AG04449 (cell line): ENCODE measurements around the gene CECR2.

ENCODE experiments used
- CTCF ChIA-PET: fragments of 350-600 bp; formaldehyde crosslinking; extraction: SDS; loops from one replicate; lab custom pipeline; 2021; ENCODE audit warnings: antibody characterized with exemption; lab: Yijun Ruan, JAX
- POLR2A ChIA-PET: fragments of 400-600, 350-600 bp; formaldehyde crosslinking; extraction: SDS; loops from one replicate; lab custom pipeline; 2020; ENCODE audit warnings: antibody characterized with exemption, inconsistent platforms; lab: Yijun Ruan, JAX
- DNase-seq: peaks from one replicate; pipeline ENCODE4 v3.0.0-alpha.2; 2010; ENCODE audit warnings: low read depth, low spot score
- H3K4me3 ChIP-seq: 2 replicates; pipeline ENCODE4 v1.5.1; 2011; ENCODE audit warnings: low read depth, mild to moderate bottlenecking, control low read depth, low read length
- TF ChIP-seq, protein P1 (sequence below): IDR thresholded peaks from one replicate; pipeline ENCODE4 v1.5.1; 2011; ENCODE audit warnings: mild to moderate bottlenecking, moderate library complexity, low read length, control low read depth, inconsistent platforms; ENCODE audit not compliant: insufficient read depth; ENCODE audit errors: missing control alignments

The CECR2 gene

DNA sequence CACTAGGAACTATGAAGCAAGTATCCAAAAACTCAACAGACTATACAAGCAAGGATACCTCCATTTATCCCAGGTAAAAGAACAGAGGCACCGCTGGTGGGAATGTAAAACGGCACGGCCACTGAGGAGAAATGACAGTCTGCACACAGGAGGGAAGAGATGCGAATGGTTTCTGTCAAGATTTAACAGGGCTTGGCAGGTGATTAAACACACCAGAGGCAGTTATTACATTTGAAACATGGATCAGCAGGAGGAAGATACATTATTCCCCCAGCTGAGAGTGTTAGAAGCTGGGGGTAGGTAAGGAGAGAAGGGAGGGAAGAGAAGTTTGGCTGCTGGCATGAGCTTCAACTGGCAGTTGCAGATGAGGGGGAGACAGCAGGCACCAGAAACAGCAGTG lies 229.1 kb downstream of the CECR2 start:
- ChIA-PET CTCF (interaction anchor here (1.0 kb wide), 1 partner anchor 23 kb away, joined by 3 read pairs; no protein-coding TSS in a partner anchor), POLR2A (no interaction called here)
- TF ChIP-seq, protein P1, sequence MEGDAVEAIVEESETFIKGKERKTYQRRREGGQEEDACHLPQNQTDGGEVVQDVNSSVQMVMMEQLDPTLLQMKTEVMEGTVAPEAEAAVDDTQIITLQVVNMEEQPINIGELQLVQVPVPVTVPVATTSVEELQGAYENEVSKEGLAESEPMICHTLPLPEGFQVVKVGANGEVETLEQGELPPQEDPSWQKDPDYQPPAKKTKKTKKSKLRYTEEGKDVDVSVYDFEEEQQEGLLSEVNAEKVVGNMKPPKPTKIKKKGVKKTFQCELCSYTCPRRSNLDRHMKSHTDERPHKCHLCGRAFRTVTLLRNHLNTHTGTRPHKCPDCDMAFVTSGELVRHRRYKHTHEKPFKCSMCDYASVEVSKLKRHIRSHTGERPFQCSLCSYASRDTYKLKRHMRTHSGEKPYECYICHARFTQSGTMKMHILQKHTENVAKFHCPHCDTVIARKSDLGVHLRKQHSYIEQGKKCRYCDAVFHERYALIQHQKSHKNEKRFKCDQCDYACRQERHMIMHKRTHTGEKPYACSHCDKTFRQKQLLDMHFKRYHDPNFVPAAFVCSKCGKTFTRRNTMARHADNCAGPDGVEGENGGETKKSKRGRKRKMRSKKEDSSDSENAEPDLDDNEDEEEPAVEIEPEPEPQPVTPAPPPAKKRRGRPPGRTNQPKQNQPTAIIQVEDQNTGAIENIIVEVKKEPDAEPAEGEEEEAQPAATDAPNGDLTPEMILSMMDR, result no peak
- no peak overlapping the region for H3K4me3 ChIP-seq
- no peak for DNase-seq

- no peak overlapping the region for H3K4me3 ChIP-seq
- no peak for DNase-seq
- POLR2A ChIA-PET, result interaction anchor here (0.5 kb wide), 1 partner anchor 25 kb away, joined by 4 read pairs; no protein-coding TSS in a partner anchor
- TF ChIP-seq, protein P1, result no peak
- CTCF ChIA-PET, result interaction anchor here (1.2 to 1.6 kb wide), 2 partner anchors 17 to 429 kb away, joined by 3 read pairs; no protein-coding TSS in a partner anchor
Measured at GRCh38 chr22:17601031-17601430, 231.8 kb downstream of the CECR2 start.

DNA sequence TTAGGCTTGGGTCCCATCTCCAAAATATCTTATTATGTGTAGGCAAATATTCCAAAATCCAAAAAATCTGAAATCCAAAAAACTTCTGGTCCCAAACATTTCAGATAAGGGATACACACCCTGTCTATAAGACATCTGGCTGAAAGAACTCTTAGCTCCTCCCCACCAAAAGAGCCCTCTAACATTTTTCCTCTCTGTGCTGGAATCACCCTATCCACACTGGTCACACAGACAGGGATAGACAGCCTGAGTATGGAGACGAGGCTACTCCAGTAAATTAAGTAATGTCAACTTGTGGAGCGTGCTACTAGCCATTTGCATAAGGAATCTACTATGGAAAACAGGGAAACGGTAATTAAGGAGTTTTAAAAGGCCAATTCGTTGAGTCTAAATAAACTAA lies 234.4 kb downstream of the CECR2 start:
- no peak for DNase-seq
- ChIA-PET POLR2A (no interaction called here), CTCF (interaction anchor here (0.6 kb wide), 1 partner anchor 432 kb away, joined by 3 read pairs; no protein-coding TSS in a partner anchor)
- TF ChIP-seq, protein P1, result no peak
- no peak overlapping the region for H3K4me3 ChIP-seq

DNA sequence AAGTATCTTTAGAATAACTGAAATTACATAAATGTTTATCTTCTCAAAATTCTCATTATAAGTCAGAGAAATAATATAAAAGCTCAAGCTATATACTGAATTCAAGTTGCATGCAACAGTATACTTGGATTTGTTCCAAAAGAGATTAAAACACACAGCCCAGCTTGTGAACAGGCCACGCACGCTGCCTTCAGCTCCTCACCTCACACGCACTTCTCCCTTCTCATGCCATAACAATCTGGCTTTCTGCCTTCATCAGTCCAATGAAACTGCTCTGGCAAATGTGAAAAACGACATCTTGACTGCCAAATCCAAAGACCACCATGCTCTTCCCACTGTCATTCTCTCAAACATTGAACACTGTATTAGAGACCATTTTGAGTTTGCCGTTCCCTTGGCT lies 237.2 kb downstream of the CECR2 start:
- TF ChIP-seq, protein P1, result no peak
- no peak overlapping the region for H3K4me3 ChIP-seq
- DNase-seq, result peak; percentile 36
- CTCF ChIA-PET, result interaction anchor here (0.6 to 1.9 kb wide), 2 partner anchors 12 to 1653 kb away, joined by 4 to 6 read pairs; no protein-coding TSS in a partner anchor
- POLR2A ChIA-PET, result no interaction called here
